Measurements from ENCODE around the gene FAM170B. TPM values are rescaled to one million over a fixed set of nuclear protein-coding genes. Genes with fewer than 3 reads are reported as not detected.

Gene FAM170B
- polyA plus RNA-seq, 1 of the 3 experiments (the other 2 are of a cell fraction), result not detected

DNA sequence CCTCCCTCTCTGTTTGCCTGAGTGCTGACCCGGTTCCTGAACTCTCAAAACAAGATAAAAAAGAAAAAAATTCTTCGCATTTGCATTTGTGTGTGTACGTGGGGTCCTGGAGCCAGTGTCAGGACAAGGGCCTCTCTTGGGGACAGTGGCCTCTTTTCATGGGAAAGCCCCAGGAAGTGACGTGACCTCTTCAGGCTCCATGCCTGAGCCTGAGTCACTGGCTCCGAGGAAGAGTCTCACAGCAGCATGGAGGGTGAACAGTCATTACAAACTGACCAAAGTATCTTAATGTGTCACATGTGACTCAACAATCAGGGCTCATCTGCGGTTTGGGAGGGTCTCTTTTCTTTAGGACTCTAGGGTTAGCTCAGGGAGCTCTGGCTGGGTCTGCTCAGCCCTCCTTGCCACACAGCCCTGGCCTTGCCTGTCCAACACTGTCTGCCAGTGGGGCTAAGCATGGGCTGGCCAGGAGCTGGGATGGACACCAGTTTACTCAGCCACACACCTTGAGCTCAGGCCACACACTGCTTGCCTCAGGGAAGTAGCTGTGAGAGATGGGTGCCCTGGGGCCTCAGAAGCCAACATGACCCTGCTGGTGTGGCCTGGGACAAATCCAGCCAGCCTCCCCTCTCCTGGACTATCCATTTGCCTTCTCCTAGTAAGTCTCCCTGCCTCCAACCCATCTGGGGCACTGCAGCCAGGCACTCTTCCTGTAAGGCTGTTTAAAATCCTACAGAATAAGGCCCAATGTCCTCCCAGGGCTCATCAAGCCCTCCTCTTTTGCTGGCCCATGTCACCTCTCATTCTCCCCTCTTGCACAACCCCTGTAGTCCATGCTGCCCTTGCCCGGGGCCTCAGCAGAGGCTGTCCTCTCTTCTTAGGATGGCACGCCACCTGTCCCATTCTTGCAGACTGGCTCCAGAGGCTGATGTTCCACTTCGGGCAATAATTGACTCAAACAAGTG is 43.9 kb upstream of the FAM170B start:
- no peaks in the 10 kb centered on the region for H3K27me3 ChIP-seq (ENCODE audit: insufficient read depth)
- no peaks in the 10 kb centered on the region for H3K9me2 ChIP-seq
- H3K27ac ChIP-seq (ENCODE audit: low read depth in 2 of 2, low read length in 1 of 2), result peak overlapping the region in 1 of 2 experiments; percentile 44; a peak in 2 of 4 replicates
- TF ChIP-seq, protein P1, sequence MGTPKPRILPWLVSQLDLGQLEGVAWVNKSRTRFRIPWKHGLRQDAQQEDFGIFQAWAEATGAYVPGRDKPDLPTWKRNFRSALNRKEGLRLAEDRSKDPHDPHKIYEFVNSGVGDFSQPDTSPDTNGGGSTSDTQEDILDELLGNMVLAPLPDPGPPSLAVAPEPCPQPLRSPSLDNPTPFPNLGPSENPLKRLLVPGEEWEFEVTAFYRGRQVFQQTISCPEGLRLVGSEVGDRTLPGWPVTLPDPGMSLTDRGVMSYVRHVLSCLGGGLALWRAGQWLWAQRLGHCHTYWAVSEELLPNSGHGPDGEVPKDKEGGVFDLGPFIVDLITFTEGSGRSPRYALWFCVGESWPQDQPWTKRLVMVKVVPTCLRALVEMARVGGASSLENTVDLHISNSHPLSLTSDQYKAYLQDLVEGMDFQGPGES (IDR thresholded peaks at IDR 0.05; ENCODE audit: low read depth, low read length), result no peak
- TF ChIP-seq NRF1 (IDR thresholded peaks at IDR 0.05; ENCODE audit: low read depth, low read length) (no peak), RFX5 (IDR thresholded peaks at IDR 0.05; ENCODE audit: low read length) (no peak), TEAD4 (IDR thresholded peaks at IDR 0.05; ENCODE audit: borderline replicate concordance, insufficient read depth) (no peak), NFIC (IDR thresholded peaks at IDR 0.05; ENCODE audit: borderline replicate concordance) (no peak), EP300 (IDR thresholded peaks at IDR 0.05; ENCODE audit: borderline replicate concordance in 1 of 2, low read depth in 1 of 2, low read length in 1 of 2) (no peak), GABPA (IDR thresholded peaks at IDR 0.05; ENCODE audit: low read depth) (no peak), CHD2 (IDR thresholded peaks at IDR 0.05; ENCODE audit: low read length, partially characterized antibody) (no peak)
- no peaks in the 10 kb centered on the region for H3K9me3 ChIP-seq
- ChIA-PET CTCF (interaction anchor here (0.8 to 1.2 kb wide), 2 partner anchors 109 to 520 kb away, joined by 3 read pairs; no protein-coding TSS in a partner anchor), POLR2A (no interaction called here)
- no peaks in the 10 kb centered on the region for H4K20me1 ChIP-seq (ENCODE audit: insufficient read depth)
- WGBS (ENCODE audit: low lambda C conversion rate), result 38% methylated on average over 7 of the region's 9 CpGs
- DNase-seq, result no peak
- H3K4me1 ChIP-seq (ENCODE audit: control insufficient read depth in 1 of 2, insufficient read depth in 2 of 2, low read depth in 1 of 2, low read length in 1 of 2), result peaks cover 0 to 2% of the 10 kb centered on the region in 2 experiments; a peak in 1 of 4 replicates
- peak overlapping the region; percentile 37; the same call in 1 of the 2 replicates for H2AFZ ChIP-seq (ENCODE audit: low read depth)
- no peaks in the 10 kb centered on the region for H3K79me2 ChIP-seq (ENCODE audit: insufficient read depth)
- H3K4me3 ChIP-seq (ENCODE audit: low read depth in 2 of 2, low read length in 1 of 2), result no peak overlapping the region
- no peaks in the 10 kb centered on the region for H3F3A ChIP-seq (replicated peaks; ENCODE audit: insufficient read depth)
- H3K36me3 ChIP-seq (replicated peaks in 1 of 2; ENCODE audit: control insufficient read depth in 1 of 2, insufficient read depth in 2 of 2, low read length in 1 of 2), result no peaks in the 10 kb centered on the region
- no peak overlapping the region for H3K4me2 ChIP-seq
- H3K9ac ChIP-seq, result no peak overlapping the region

DNA sequence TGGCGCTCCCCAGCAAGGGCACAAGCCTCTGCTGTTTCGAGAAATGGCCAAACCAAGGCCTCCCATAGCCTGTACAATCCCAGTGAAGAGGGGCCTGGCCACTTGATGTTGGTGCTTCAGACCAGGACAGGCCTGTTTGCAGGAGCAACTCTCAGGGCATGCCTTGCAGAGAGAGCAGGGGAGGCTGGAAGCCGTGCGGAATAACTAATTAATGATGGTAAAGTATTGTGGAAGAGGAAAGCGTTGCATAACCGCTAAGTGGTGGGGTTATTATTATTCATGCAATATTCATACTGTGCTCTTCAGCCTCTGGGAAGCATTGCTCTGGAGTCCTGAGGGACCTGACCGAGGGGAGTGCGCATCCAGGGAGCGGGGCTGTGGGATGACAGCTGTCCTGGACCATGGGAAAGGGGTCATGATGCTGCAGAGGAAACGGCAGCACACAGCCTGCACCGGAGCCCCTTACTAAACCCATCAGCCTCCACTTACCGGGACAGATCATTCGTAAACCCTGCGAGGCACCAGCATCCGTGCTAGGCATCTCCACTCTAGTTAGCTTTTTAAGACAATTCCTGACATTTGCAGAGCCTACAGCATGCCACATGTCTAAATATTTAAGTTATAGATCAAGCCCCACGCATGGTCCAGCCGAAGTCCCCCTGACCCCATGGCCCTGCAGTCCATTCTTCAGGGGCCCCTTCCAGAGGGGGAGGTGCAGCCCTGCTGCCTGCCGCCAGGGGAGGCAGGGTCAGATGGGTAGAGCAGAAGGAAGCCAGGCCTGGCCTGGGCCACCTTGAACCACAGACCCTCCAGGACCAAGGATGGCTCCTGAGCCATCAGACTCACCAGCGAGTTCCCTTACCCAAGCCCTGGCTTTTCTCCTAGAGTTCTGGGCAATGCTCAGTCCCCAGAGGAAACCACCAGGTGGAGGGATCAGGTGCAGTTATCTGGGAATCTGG is 42.8 kb upstream of the FAM170B start:
- DNase-seq, result no peak
- peak overlapping the region in 1 of 2 experiments; percentile 44; a peak in 2 of 4 replicates for H3K27ac ChIP-seq (ENCODE audit: low read depth in 2 of 2, low read length in 1 of 2)
- H3K9me2 ChIP-seq, result no peaks in the 10 kb centered on the region
- no peaks in the 10 kb centered on the region for H3K9me3 ChIP-seq
- H3F3A ChIP-seq (replicated peaks; ENCODE audit: insufficient read depth), result no peaks in the 10 kb centered on the region
- POLR2A ChIA-PET, result no interaction called here
- no peak overlapping the region for H3K4me3 ChIP-seq (ENCODE audit: low read depth in 2 of 2, low read length in 1 of 2)
- H2AFZ ChIP-seq (ENCODE audit: low read depth), result peak overlapping the region; percentile 37; the same call in 1 of the 2 replicates
- CTCF ChIA-PET, result interaction anchor here (1.2 kb wide), 1 partner anchor 519 kb away, joined by 3 read pairs; no protein-coding TSS in a partner anchor
- no peaks in the 10 kb centered on the region for H3K27me3 ChIP-seq (ENCODE audit: insufficient read depth)
- no peaks in the 10 kb centered on the region for H3K79me2 ChIP-seq (ENCODE audit: insufficient read depth)
- H3K9ac ChIP-seq, result no peak overlapping the region
- 75% methylated on average over 12 of the region's 19 CpGs for WGBS (ENCODE audit: low lambda C conversion rate)
- H3K36me3 ChIP-seq (replicated peaks in 1 of 2; ENCODE audit: control insufficient read depth in 1 of 2, insufficient read depth in 2 of 2, low read length in 1 of 2), result no peaks in the 10 kb centered on the region
- H3K4me1 ChIP-seq (ENCODE audit: control insufficient read depth in 1 of 2, insufficient read depth in 2 of 2, low read depth in 1 of 2, low read length in 1 of 2), result peaks cover 0 to 2% of the 10 kb centered on the region in 2 experiments; a peak in 1 of 4 replicates
- no peak for TF ChIP-seq FOXM1 (IDR thresholded peaks at IDR 0.05; ENCODE audit: low read depth)
- no peak for TF ChIP-seq USF1 (IDR thresholded peaks at IDR 0.05; ENCODE audit: borderline replicate concordance, low read depth)
- no peak for TF ChIP-seq RAD21 (IDR thresholded peaks at IDR 0.05; ENCODE audit: low read length)
- H3K4me2 ChIP-seq, result no peak overlapping the region
- H4K20me1 ChIP-seq (ENCODE audit: insufficient read depth), result no peaks in the 10 kb centered on the region

Measured in SK-N-SH (cell line).